HG02610 (cell line): ENCODE measurements around the gene TNFRSF1A.

ENCODE experiments used
- ATAC-seq: cut with Tn5 transposase; IDR thresholded peaks from one replicate; pipeline ENCODE4 v1.9.1; 2021; ENCODE audit warnings: mild to moderate bottlenecking, moderate library complexity; ENCODE audit not compliant: unreplicated experiment

The TNFRSF1A gene

DNA sequence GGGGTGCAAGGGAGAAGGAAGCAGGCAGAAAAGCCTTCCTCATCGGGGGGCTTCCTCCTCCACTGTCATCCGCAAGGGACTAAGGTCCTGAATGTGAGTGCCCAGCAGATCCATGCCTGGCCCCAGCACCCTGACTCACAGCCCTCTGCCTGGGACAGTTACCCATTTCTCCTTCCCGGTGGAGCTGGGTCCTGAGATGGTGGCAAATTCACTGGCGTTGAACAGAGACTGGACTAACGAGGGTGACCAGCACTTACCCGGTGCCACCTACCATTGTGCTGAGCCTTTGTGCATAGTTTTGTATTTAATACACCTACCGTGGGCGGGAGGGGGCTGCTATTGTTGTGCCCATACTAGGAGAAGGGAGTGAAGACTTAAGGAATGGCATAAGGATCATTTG, 62.2 kb downstream of the TNFRSF1A start:
- no peak for ATAC-seq

DNA sequence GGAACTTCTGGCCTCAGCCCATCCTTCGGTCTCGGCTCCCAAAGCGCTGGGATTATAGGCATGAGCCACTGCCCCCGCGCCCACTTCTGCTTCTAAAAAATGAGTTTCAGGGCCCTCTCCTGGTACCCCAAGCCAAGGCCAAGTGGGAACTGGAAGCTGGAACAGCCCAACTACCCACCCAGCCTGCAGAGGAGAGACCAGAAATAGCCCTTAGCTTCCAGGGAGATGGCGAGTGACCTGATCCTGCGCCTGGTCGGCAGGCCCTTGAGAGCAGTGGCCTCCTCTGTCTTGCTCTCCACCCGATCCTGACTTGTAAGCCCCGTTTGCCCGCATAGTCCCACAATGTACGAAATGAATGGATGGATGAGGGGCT, 62.6 kb downstream of the TNFRSF1A start:
- ATAC-seq = no peak
